OCI-LY1 (cell line): Measurements from ENCODE around the gene TMEM37.

Experiments
- H2AFZ ChIP-seq: fragments of 200-600 bp; sonication (generic), shearing (Covaris generic); 2 replicates; pipeline ENCODE4 v1.6.0; 2014; ENCODE audit warnings: antibody characterized with exemption, mild to moderate bottlenecking, low read length
- H3F3A ChIP-seq: fragments of 200-600 bp; sonication (generic), shearing (Covaris generic); 2 replicates; pipeline ENCODE4 v1.6.0; 2014; ENCODE audit warnings: mild to moderate bottlenecking, antibody characterized with exemption, low read length, moderate library complexity; ENCODE audit not compliant: insufficient read depth
- H3K27ac ChIP-seq: fragments of 200-600 bp; sonication (generic); 2 replicates; pipeline ENCODE4 v1.5.1; 2014; ENCODE audit warnings: low read length, mixed run types, mild to moderate bottlenecking, low read depth; ENCODE audit not compliant: poor library complexity, severe bottlenecking
- H3K27me3 ChIP-seq: fragments of 200-600 bp; sonication (generic); 2 replicates; pipeline ENCODE4 v1.6.0; 2014; ENCODE audit warnings: antibody characterized with exemption, mild to moderate bottlenecking, low read length, moderate library complexity; ENCODE audit not compliant: insufficient read depth
- H3K36me3 ChIP-seq: fragments of 200-600 bp; sonication (generic); 2 replicates; pipeline ENCODE4 v1.6.1; 2014; ENCODE audit warnings: mild to moderate bottlenecking, antibody characterized with exemption, low read length, moderate library complexity, mixed read lengths; ENCODE audit not compliant: insufficient read depth
- H3K4me1 ChIP-seq: fragments of 200-600 bp; sonication (generic); 2 replicates; pipeline ENCODE4 v1.5.1; 2014; ENCODE audit warnings: mild to moderate bottlenecking, low read length, moderate library complexity; ENCODE audit not compliant: insufficient read depth, severe bottlenecking
- H3K4me2 ChIP-seq: fragments of 200-600 bp; sonication (generic), shearing (Covaris generic); 2 replicates; pipeline ENCODE4 v1.6.1; 2014; ENCODE audit warnings: low read length
- H3K4me3 ChIP-seq: fragments of 200-600 bp; sonication (generic); 2 replicates; pipeline ENCODE4 v1.5.1; 2014; ENCODE audit warnings: low read length, low read depth, mild to moderate bottlenecking, mixed read lengths; ENCODE audit not compliant: poor library complexity, severe bottlenecking
- H3K79me2 ChIP-seq: fragments of 200-600 bp; shearing (Covaris generic); 2 replicates; pipeline ENCODE4 v1.6.1; 2016; ENCODE audit warnings: mixed run types, low read length, mixed read lengths; ENCODE audit not compliant: insufficient read depth
- H3K9ac ChIP-seq: fragments of 200-600 bp; sonication (generic), shearing (Covaris generic); 2 replicates; pipeline ENCODE4 v1.6.1; 2014; ENCODE audit warnings: mild to moderate bottlenecking, low read length, mixed read lengths
- H3K9me2 ChIP-seq: fragments of 200-600 bp; sonication (generic), shearing (Covaris generic); 2 replicates; pipeline ENCODE4 v1.6.1; 2014; ENCODE audit warnings: low read depth, mild to moderate bottlenecking, low read length, mixed read lengths
- H3K9me3 ChIP-seq: fragments of 200-600 bp; shearing (Covaris generic); 2 replicates; pipeline ENCODE4 v1.6.1; 2014; ENCODE audit warnings: low read length, mixed read lengths
- H4K20me1 ChIP-seq: fragments of 200-600 bp; sonication (generic), shearing (Covaris generic); 2 replicates; pipeline ENCODE4 v1.6.0; 2016; ENCODE audit warnings: mild to moderate bottlenecking, low read length; ENCODE audit not compliant: insufficient read depth
- EZH2 ChIP-seq: fragments of 200-600 bp; sonication (generic), shearing (Covaris generic); IDR thresholded peaks from 2 replicates; pipeline ENCODE4 v1.8.0; 2017; ENCODE audit warnings: borderline replicate concordance, mixed run types, mild to moderate bottlenecking, antibody characterized with exemption, low read length, moderate library complexity, mixed read lengths
- TF ChIP-seq, protein P1 (sequence below): fragments of 200-600 bp; sonication (generic), shearing (Covaris generic); IDR thresholded peaks from 2 replicates; pipeline ENCODE4 v1.5.1; 2017; ENCODE audit warnings: mild to moderate bottlenecking, antibody characterized with exemption, low read length, moderate library complexity, mixed read lengths

Gene TMEM37

DNA sequence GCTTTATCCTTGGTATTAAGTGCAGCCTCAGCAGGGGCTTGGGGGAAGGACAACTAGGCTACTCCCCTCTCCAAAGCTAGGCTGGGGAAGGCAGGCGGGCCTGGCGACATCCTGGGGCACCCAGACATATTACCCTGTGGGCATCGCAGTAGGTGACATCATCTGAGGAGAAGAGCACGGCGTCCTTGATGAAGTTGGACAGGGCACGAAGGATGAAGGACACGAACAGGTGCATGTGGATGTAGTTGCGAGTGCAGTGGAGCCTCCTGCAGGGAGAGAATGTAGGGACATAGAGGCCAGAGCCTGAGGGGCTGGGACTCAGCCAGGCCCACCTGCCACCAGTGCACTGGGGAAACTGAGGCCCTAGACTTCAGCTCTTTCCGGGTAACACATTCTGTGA lies 32.3 kb downstream of the TMEM37 start:
- Histone ChIP-seq H3K9me2 (no peaks in the 10 kb centered on the region), H3K4me1 (no peaks in the 10 kb centered on the region), H2AFZ (no peak overlapping the region), H3F3A (no peaks in the 10 kb centered on the region), H3K36me3 (no peaks in the 10 kb centered on the region), H3K4me3 (no peak overlapping the region), H3K27ac (no peak overlapping the region), H3K79me2 (no peaks in the 10 kb centered on the region), H4K20me1 (no peaks in the 10 kb centered on the region), H3K4me2 (no peak overlapping the region), H3K9ac (no peak overlapping the region), H3K27me3 (no peaks in the 10 kb centered on the region), H3K9me3 (no peaks in the 10 kb centered on the region)
- TF ChIP-seq EZH2 = no peak
- TF ChIP-seq, protein P1, sequence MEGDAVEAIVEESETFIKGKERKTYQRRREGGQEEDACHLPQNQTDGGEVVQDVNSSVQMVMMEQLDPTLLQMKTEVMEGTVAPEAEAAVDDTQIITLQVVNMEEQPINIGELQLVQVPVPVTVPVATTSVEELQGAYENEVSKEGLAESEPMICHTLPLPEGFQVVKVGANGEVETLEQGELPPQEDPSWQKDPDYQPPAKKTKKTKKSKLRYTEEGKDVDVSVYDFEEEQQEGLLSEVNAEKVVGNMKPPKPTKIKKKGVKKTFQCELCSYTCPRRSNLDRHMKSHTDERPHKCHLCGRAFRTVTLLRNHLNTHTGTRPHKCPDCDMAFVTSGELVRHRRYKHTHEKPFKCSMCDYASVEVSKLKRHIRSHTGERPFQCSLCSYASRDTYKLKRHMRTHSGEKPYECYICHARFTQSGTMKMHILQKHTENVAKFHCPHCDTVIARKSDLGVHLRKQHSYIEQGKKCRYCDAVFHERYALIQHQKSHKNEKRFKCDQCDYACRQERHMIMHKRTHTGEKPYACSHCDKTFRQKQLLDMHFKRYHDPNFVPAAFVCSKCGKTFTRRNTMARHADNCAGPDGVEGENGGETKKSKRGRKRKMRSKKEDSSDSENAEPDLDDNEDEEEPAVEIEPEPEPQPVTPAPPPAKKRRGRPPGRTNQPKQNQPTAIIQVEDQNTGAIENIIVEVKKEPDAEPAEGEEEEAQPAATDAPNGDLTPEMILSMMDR = no peak

DNA sequence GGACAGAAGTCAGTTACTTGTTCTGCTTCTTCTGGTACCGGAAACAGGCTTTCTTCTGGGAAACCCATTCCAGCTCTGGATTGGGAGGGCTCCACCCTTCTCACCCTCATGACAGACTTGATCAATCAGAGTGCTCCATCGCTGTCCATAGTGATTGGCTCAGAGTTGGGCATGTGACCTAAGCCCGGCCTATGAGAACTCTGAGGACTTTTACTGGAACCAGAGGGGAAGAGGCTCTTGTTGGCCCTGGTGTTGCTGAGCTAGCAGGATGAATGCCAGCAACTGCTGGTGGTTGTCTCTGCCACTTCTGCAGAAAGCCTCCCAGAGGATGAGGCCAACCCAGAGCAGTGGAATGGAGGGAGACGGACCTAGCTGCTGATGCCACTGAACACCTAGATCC lies 33.3 kb downstream of the TMEM37 start:
- Histone ChIP-seq H3K27ac (no peak overlapping the region), H3K27me3 (0 out of 2 replicates have a peak, but pooled peaks cover 4% of the 10 kb centered on the region), H3K79me2 (no peaks in the 10 kb centered on the region), H3K4me3 (no peak overlapping the region), H4K20me1 (no peaks in the 10 kb centered on the region), H3K4me1 (no peaks in the 10 kb centered on the region), H3K36me3 (no peaks in the 10 kb centered on the region), H3K9ac (no peak overlapping the region), H3F3A (no peaks in the 10 kb centered on the region), H3K9me2 (no peaks in the 10 kb centered on the region), H2AFZ (no peak overlapping the region), H3K9me3 (no peaks in the 10 kb centered on the region), H3K4me2 (no peak overlapping the region)
- TF ChIP-seq, protein P1 = no peak
- TF ChIP-seq EZH2 = no peak

DNA sequence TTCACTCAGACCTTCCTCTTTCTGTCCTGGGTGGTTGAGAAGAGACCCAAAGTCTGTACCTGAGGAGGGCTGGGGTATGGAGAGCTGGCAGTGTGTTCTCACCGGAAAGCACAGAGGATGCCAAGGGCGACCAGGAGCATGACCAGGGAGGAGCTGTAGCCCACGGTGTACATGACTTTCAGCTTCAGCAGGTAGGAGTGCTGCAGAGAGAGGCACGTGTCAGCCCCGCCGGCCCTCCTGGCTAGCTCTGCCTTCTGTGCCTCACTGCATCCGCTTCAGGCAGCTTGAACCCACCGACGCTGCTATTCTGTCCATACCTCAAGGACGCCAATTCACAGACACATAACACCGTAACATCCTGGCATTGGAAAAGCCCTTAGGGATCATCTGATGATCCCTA lies 34.0 kb downstream of the TMEM37 start:
- H3K27me3 ChIP-seq = 0 out of 2 replicates have a peak, but pooled peaks cover 4% of the 10 kb centered on the region
- H3K36me3 ChIP-seq = no peaks in the 10 kb centered on the region
- H3K9ac ChIP-seq = no peak overlapping the region
- H4K20me1 ChIP-seq = no peaks in the 10 kb centered on the region
- H3K4me2 ChIP-seq = no peak overlapping the region
- no peaks in the 10 kb centered on the region for H3K4me1 ChIP-seq
- H3K27ac ChIP-seq = no peak overlapping the region
- H3F3A ChIP-seq = no peaks in the 10 kb centered on the region
- H3K9me2 ChIP-seq = no peaks in the 10 kb centered on the region
- H3K9me3 ChIP-seq = no peaks in the 10 kb centered on the region
- H2AFZ ChIP-seq = no peak overlapping the region
- H3K79me2 ChIP-seq = no peaks in the 10 kb centered on the region
- H3K4me3 ChIP-seq = no peak overlapping the region
- TF ChIP-seq, protein P1 = no peak
- no peak for TF ChIP-seq EZH2
